Inflammatory macrophage (primary cell): ENCODE data around the gene ZMIZ2.

ENCODE experiments used
- DNase-seq, 2 donors: peaks; one replicate each; pipeline ENCODE4 v3.0.0-alpha.2; 2020 to 2022

ZMIZ2 gene

GRCh38 chr7:44756904-44757303, 8.3 kb downstream of the ZMIZ2 start:
- DNase-seq, result no peak

- no peak for DNase-seq
These were observed 8.7 kb downstream of the ZMIZ2 start for GRCh38 chr7:44757311-44757710.

- no peak for DNase-seq
These were observed 9.1 kb downstream of the ZMIZ2 start for GRCh38 chr7:44757739-44758138.

- DNase-seq, result no peak
These were observed 10.6 kb downstream of the ZMIZ2 start for GRCh38 chr7:44759246-44759645.

- no peak for DNase-seq
These were observed 11.5 kb downstream of the ZMIZ2 start for GRCh38 chr7:44760034-44760580.

GRCh38 chr7:44761207-44762161, 12.8 kb downstream of the ZMIZ2 start:
- DNase-seq, result no peak

- DNase-seq, result no peak
These were observed 13.7 kb downstream of the ZMIZ2 start for GRCh38 chr7:44762300-44762699.

- DNase-seq, result no peak
These were observed 14.3 kb downstream of the ZMIZ2 start for GRCh38 chr7:44762726-44763522.

- DNase-seq, result no peak
These were observed 15.4 kb downstream of the ZMIZ2 start for GRCh38 chr7:44764081-44764480.

- no peak for DNase-seq
These were observed 16.3 kb downstream of the ZMIZ2 start for GRCh38 chr7:44764665-44765578.

- DNase-seq, result no peak
These were observed 17.1 kb downstream of the ZMIZ2 start for GRCh38 chr7:44765579-44766415.

- no peak for DNase-seq
These were observed 17.8 kb downstream of the ZMIZ2 start for GRCh38 chr7:44766416-44766801.

- DNase-seq, result no peak
These were observed 18.7 kb downstream of the ZMIZ2 start for GRCh38 chr7:44767134-44767911.

- no peak for DNase-seq
These were observed 19.4 kb downstream of the ZMIZ2 start for GRCh38 chr7:44767912-44768627.

GRCh38 chr7:44768628-44769371, 20.2 kb downstream of the ZMIZ2 start:
- DNase-seq, result no peak

- DNase-seq, result no peak
These were observed 20.7 kb downstream of the ZMIZ2 start for GRCh38 chr7:44769376-44769775.

- peak in 1 of 2 donors; percentile 31 for DNase-seq
These were observed 21.2 kb downstream of the ZMIZ2 start for GRCh38 chr7:44769776-44770294.

- DNase-seq, result no peak
These were observed 22.7 kb downstream of the ZMIZ2 start for GRCh38 chr7:44771358-44771757.

GRCh38 chr7:44772440-44772839, 23.8 kb downstream of the ZMIZ2 start:
- DNase-seq, result no peak
